Peyer's patch (tissue), 4 donors: ENCODE results near the gene MAGI2.

Experiments used
- POLR2A ChIP-seq, 2 donors: fragments of 450-650 bp; IDR thresholded peaks; one replicate each; pipeline ENCODE4 v1.5.1; 2017; ENCODE audit warnings: antibody characterized with exemption in 2 of 2, mild to moderate bottlenecking in 2 of 2, moderate library complexity in 2 of 2
- TF ChIP-seq, protein P1 (sequence below), 6 experiments: fragments of 450-650 bp in 4 of 6; fragments of 200-600 bp in 2 of 6; sonication (generic) in 1 of 6; IDR thresholded peaks; one replicate each; pipeline ENCODE4 v1.5.1; 2017 to 2019; ENCODE audit warnings: antibody characterized with exemption in 6 of 6, mild to moderate bottlenecking in 3 of 6, moderate library complexity in 1 of 6

DNA sequence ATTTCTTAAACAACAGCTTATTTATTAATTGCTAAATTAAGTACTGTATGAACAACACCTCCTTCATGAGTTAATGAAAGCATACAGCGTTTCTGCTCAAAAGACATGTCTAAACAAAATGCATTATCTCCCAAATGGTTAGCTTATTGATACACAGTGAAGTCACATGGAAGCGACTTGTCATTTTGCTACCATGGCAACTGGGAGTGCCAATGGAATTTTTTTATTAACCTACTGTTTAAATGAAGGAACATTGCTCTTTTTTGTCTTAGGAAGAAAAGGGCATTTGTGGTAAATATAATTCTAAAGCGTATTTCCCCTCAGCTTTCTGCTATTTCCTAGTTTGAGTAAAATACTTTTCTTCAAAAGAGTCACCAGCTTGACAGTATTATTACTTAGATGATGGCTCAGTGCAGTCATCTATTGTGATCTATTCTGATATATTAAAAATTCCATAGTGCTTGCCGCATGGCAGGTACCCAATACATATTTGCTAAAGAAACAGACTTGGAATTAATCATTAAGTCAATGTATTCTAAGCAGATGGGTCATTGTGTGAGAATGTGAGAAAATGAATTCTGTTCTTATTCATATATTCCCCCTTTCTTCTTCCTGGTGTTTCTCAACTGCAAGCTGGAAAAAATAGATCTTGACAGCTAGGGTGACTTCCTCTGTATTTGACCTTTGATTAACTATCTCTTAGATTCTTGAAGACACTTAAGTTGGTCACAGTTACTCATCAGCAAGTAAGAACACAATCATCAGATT lies 818.3 kb downstream of the MAGI2 start:
- TF ChIP-seq, protein P1, sequence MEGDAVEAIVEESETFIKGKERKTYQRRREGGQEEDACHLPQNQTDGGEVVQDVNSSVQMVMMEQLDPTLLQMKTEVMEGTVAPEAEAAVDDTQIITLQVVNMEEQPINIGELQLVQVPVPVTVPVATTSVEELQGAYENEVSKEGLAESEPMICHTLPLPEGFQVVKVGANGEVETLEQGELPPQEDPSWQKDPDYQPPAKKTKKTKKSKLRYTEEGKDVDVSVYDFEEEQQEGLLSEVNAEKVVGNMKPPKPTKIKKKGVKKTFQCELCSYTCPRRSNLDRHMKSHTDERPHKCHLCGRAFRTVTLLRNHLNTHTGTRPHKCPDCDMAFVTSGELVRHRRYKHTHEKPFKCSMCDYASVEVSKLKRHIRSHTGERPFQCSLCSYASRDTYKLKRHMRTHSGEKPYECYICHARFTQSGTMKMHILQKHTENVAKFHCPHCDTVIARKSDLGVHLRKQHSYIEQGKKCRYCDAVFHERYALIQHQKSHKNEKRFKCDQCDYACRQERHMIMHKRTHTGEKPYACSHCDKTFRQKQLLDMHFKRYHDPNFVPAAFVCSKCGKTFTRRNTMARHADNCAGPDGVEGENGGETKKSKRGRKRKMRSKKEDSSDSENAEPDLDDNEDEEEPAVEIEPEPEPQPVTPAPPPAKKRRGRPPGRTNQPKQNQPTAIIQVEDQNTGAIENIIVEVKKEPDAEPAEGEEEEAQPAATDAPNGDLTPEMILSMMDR (IDR thresholded peaks at IDR 0.05), result no peak
- no peak for TF ChIP-seq POLR2A (IDR thresholded peaks at IDR 0.05)
